DMS153 (cell line): Measurements from ENCODE around the gene CLVS2.

Experiments used
- DNase-seq: peaks from one replicate; lab custom pipeline; 2025; lab: John Stamatoyannopoulos, UW

CLVS2 gene, protein sequence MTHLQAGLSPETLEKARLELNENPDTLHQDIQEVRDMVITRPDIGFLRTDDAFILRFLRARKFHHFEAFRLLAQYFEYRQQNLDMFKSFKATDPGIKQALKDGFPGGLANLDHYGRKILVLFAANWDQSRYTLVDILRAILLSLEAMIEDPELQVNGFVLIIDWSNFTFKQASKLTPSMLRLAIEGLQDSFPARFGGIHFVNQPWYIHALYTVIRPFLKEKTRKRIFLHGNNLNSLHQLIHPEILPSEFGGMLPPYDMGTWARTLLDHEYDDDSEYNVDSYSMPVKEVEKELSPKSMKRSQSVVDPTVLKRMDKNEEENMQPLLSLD

GRCh38 chr6:122995921-122996793 lies at the start of gene CLVS2:
Gene CLVS2 (plus strand): TSS chr6:122996235. CDS start chr6:122997778, 1,543 bp downstream.
- peak; percentile 25 for DNase-seq

DNA sequence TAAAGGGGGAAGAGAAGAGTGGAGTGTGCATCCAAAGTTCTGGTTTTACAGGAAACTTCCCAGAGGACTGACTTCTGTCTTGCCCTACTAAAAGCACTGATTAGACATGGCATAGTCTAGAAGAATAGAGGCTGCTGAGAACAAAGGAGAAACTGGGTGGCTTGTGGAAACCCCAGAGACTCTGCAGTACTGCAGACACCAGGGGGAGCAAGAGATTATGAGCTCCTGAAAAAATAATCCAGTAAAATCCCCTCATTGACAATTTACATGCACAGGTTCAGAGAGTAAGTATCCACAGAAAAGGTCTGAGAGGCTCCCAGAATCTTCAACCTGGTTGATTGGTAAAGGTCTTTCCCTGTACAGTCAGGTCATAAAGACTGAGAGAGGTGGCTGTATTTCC lies 48.7 kb upstream of the CLVS2 start:
- no peak for DNase-seq

GRCh38 chr6:122953766-122954165 lies 42.3 kb upstream of the CLVS2 start:
- no peak for DNase-seq

GRCh38 chr6:122956376-122956775 lies 39.7 kb upstream of the CLVS2 start:
- DNase-seq = no peak

DNA sequence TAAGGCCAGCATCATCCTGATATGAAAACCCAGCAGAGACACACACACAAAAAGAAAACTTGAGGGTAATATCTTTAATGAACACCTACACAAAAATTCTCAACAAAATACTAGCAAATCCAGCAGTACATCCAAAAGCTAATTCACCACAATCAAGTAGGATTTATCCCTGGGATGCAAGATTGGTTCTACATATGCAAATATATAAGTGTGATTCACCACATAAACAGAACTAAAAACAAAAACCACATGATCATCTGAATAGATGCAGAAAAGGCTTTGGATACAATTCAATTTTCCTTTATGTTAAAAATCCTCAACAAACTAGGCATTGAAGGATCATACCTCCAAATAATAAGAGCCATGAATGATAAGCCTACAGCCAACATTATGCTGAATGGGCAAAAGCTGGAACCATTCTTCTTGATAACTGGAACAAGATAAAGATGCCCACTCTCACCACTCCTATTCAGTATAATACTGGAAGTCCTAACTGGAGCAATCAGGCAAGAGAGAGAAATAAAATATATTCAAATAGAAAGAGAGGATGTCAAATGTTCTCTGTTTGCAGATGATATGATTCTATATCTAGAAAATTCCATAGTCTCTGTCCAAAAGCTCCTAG lies 33.9 kb upstream of the CLVS2 start:
- DNase-seq = no peak

- DNase-seq = no peak
Observed at GRCh38 chr6:122969999-122970533, 26.0 kb upstream of the CLVS2 start.

- DNase-seq = no peak
Observed at GRCh38 chr6:122977180-122977579, 18.9 kb upstream of the CLVS2 start.

DNA sequence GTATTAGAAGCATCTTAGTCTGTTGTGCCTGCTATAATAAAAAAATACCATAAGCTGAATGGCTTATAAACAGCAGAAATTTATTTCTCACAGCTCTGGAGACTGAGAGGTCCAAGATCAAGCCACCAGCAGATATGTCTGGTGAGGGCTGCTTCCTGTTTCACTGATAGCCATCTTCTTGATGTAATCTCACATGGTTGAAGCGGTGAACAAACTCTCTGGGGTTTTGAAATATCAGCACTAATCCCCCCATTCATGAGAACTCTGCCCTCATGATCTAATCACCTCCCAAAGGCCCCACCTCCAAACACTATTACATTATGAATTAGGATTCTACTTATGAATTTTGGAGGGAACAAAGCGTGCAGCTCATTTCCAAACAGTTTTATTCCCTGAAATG lies 11.6 kb upstream of the CLVS2 start:
- DNase-seq = no peak

- no peak for DNase-seq
Observed at GRCh38 chr6:122994256-122994655, 1.8 kb upstream of the CLVS2 start.

GRCh38 chr6:122996794-122997505 lies 915 bp downstream of the CLVS2 start:
- DNase-seq = no peak

DNA sequence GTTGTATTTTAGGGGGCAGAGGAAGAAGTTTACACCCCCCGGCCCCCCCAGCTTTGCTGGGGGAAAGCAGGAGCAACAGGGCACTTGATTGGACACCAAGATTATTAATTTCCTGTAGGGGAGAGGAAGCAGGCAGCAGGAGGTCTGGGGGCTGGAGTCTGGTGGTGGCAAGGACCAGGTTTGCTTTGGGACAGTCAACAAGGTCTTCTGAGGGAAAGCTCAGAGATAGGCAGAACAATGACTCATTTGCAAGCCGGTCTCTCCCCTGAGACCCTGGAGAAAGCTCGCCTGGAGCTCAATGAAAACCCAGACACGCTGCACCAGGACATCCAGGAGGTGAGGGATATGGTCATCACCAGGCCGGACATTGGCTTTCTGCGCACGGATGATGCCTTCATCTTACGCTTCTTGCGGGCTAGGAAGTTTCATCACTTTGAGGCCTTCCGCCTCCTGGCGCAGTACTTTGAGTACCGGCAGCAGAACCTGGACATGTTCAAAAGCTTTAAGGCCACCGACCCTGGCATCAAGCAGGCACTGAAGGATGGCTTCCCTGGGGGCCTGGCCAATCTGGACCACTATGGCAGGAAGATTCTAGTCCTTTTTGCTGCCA lies 1.6 kb downstream of the CLVS2 start:
- DNase-seq = no peak

GRCh38 chr6:122998403-122998975 lies 2.5 kb downstream of the CLVS2 start:
- no peak for DNase-seq

GRCh38 chr6:123000244-123000770 lies 4.3 kb downstream of the CLVS2 start:
- no peak for DNase-seq

GRCh38 chr6:123001540-123001939 lies 5.5 kb downstream of the CLVS2 start:
- no peak for DNase-seq

DNA sequence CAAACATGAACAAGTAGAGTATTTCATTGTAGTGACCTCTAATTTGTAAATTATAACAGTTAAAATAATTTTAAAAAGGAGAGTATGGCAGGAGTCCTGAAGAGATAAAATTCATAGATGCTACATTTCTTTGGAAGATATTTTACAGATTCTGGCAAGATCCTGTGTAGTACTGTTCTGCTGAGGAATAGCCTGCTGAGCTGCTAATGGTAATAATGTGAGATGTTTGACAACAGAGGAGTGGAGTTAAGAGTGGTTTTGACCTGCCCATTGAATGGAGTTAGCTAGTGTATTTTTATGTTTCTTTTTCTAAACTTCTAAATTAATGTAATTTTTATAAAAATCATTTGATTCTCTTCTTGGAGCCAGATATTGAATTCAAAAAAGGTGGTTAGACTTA lies 11.8 kb downstream of the CLVS2 start:
- no peak for DNase-seq

- DNase-seq = no peak
Observed at GRCh38 chr6:123009059-123009458, 13.0 kb downstream of the CLVS2 start.

DNA sequence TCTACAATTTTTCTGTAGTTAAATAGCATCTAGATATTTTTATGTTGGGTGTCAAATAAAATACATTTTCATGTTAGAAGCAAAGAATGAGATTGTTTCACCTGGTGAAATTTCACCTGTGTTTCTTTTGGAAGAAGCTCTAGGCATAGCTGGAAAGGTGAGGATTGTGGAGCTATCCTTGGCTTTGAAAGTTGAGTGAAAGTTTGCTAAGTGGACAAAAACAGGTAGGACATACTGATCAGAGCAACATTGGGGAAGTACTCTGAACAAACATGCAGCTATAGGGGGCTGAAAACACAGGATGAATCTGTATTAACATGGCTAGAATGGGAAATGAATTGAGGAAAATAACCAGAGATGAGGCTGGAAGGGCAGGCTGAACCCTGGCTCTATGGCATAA lies 18.8 kb downstream of the CLVS2 start:
- DNase-seq = no peak

GRCh38 chr6:123016431-123017103 lies 20.5 kb downstream of the CLVS2 start:
- no peak for DNase-seq

DNA sequence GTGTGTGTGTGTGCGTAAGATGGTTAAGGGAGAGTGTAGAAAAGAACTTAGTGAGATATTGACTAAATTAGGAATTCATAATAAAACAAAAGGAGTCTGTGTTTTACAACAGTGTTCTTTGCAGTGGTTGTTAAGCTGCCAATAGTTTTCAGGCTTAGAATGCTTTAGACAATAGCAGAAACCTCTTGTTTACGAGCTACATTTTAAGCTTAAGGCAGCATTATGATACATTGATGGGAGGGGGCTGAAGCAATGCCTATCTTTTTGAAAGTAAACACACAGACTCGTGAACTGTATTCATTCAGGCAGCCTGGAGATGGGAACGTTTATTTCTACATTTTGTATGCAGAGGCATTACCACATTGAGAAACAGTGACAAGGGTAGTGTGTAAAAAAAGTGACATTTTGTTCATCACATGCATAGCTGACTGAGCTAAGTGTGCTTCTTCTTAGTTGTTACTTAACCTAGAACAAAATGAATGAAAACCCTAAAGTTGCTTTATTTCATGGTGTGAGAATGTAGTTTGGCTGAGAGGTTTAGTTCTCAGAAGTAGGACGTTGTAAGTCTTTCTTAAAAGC lies 21.2 kb downstream of the CLVS2 start:
- DNase-seq = no peak

DNA sequence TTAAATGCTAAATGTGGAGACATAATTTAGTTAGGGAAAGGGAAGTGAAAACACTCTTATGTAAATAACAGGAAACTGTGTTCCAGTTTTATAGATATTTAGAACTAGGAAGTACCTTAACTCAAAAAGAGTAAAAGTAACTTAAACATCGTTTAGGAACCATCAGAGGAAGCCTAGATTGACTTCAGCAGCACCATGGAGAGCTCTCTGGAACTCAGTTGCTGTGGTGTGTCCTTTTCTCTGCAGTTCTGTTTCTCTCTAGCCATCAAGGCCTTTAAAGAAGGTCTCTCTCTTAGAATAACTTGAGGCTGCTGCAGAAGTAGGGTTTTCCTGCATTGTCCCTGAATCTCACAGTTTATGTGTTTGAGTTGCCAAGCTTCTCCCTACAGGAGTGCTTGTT lies 26.9 kb downstream of the CLVS2 start:
- no peak for DNase-seq
